ENCODE measurements around the gene NNAT. TPM values are rescaled to one million over a fixed set of nuclear protein-coding genes. Genes with fewer than 3 reads are reported as not detected.
"Not testable (repeated sequence)": the region's sequence is repeated elsewhere in the genome, so short reads cannot be mapped to it uniquely, and the experiment has no call there.

NNAT gene
- total and polyA plus RNA-seq, 2 of the 8 experiments (the other 6 are each of a cell fraction or from before 2014, with no cell fraction given): 66.8 to 175 TPM

DNA sequence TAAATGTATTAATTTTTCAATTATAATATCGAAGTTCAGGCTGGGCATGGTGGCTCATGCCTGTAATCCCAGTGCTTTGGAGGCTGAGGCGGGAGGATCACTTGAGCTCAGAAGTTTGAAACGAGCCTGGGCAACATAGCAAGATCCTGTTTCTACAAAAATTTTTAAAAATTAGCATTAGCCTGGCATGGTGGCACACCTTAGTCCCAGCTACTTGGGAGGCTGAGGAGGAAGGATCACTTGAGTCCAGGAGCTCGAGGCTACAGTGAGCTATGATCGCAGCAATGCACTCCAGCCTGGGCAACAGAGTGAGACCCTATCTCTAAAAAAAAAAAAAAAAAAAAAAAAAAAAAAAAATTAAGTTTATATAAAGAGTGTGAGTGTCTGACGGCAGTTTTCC, 48.6 kb upstream of the NNAT start:
- not testable (repeated sequence) for FAIRE-seq; DNase-seq (ENCODE audit: low read depth in 1 of 2, low spot score in 2 of 2); H2AK5ac ChIP-seq (ENCODE audit: low read depth, low read length); H3K4me3 ChIP-seq (ENCODE audit: extremely low read depth in 1 of 4, insufficient read depth in 2 of 4, low read depth in 3 of 4, low read length in 4 of 4); H4K5ac ChIP-seq (ENCODE audit: insufficient read length, low read depth, low read length); H3K9me3 ChIP-seq (ENCODE audit: insufficient read depth in 2 of 2, low read depth in 1 of 2, low read length in 1 of 2); H2BK20ac ChIP-seq (ENCODE audit: low read length); H3K23me2 ChIP-seq (ENCODE audit: low read depth, low read length); H3K36me3 ChIP-seq (ENCODE audit: control insufficient read depth in 2 of 4, insufficient read depth in 4 of 4, low read length in 3 of 4); H3K79me2 ChIP-seq (ENCODE audit: control insufficient read depth in 1 of 2, insufficient read depth in 2 of 2, low read length in 2 of 2); H3K27me3 ChIP-seq (replicated peaks in 1 of 4; ENCODE audit: control insufficient read depth in 3 of 4, extremely low read depth in 1 of 4, insufficient read depth in 3 of 4, low read length in 3 of 4); H3K9ac ChIP-seq (replicated peaks in 1 of 4; ENCODE audit: extremely low read depth in 1 of 4, low read depth in 3 of 4, low read length in 3 of 4); H3K4ac ChIP-seq (replicated peaks; ENCODE audit: insufficient read length, low read depth, low read length); H3K4me1 ChIP-seq (replicated peaks in 1 of 4; ENCODE audit: control insufficient read depth in 3 of 4, insufficient read depth in 4 of 4, low read length in 3 of 4); H3K56ac ChIP-seq (replicated peaks; ENCODE audit: insufficient read length, low read depth, low read length); H2BK5ac ChIP-seq (ENCODE audit: low read depth, low read length); H3K4me2 ChIP-seq (ENCODE audit: insufficient read depth in 1 of 2, low read depth in 2 of 2, low read length in 2 of 2); H2AFZ ChIP-seq (ENCODE audit: low read length); H4K91ac ChIP-seq (replicated peaks; ENCODE audit: insufficient read length, low read length); H2BK120ac ChIP-seq (replicated peaks; ENCODE audit: low read depth, low read length); H3K23ac ChIP-seq (ENCODE audit: insufficient read length); H3K27ac ChIP-seq (ENCODE audit: low read depth, low read length); H4K20me1 ChIP-seq (replicated peaks in 1 of 2; ENCODE audit: control insufficient read depth in 1 of 2, insufficient read depth in 2 of 2, low read length in 2 of 2); H4K8ac ChIP-seq (ENCODE audit: extremely low read depth, insufficient read depth, low read length); H2BK12ac ChIP-seq (ENCODE audit: low read depth, low read length); H3K18ac ChIP-seq (ENCODE audit: extremely low read depth, low read length); H3K79me1 ChIP-seq (ENCODE audit: low read depth, low read length); H2BK15ac ChIP-seq (ENCODE audit: low read length); H3K14ac ChIP-seq (ENCODE audit: insufficient read length)
- CTCF ChIA-PET (ENCODE audit: partially characterized antibody): interaction anchor here (1.0 to 1.6 kb wide), 4 partner anchors 9 to 87 kb away, joined by 3 to 5 read pairs (median 3); no protein-coding TSS in a partner anchor
- POLR2A ChIA-PET (ENCODE audit: partially characterized antibody): interaction anchor here (1.1 to 1.7 kb wide), 2 partner anchors 9 to 28 kb away, joined by 3 to 6 read pairs; no protein-coding TSS in a partner anchor
- 85% methylated on average over 6 of the region's 6 CpGs; no CpG with 5 or more reads in 1 of the 2 experiments for WGBS, 2 experiments (ENCODE audit: extremely low coverage in 1 of 2, insufficient coverage in 1 of 2, insufficient read length in 1 of 2, insufficient replicate concordance in 2 of 2, low coverage in 1 of 2, low lambda C conversion rate in 2 of 2, missing lambda C conversion rate in 1 of 2)
